WTC11 (cell line): ENCODE data around the gene ATRIP. TPM values are rescaled to one million over a fixed set of nuclear protein-coding genes. Genes with fewer than 3 reads are reported as not detected.
A peak's percentile ranks its signal among the peaks of the same experiment; 100 is the strongest.

ENCODE experiments used
- ATAC-seq: fragments of 200-7000 bp; cut with Tn5 transposase; 2 replicates; pipeline ENCODE4 v1.10.0; 2021; ENCODE audit warnings: mild to moderate bottlenecking, moderate library complexity
- Bru-seq: library from RNA; stranded (reverse); fragments of 400-500 nt; gene quantifications from one replicate; lab custom pipeline; 2021; lab: Mats Ljungman, UMichigan
- CTCF ChIA-PET: fragments of 300-600 bp; sonication (Branson Sonifier 250); formaldehyde crosslinking; loops from one replicate; lab custom pipeline; 2021; ENCODE audit warnings: antibody characterized with exemption; lab: Charles Lee
- POLR2A ChIA-PET: fragments of 350-600 bp; sonication (Branson Sonifier 250); formaldehyde crosslinking; loops from one replicate; lab custom pipeline; 2021; ENCODE audit warnings: antibody characterized with exemption; lab: Charles Lee
- DNase-seq: peaks from one replicate; pipeline ENCODE4 v3.0.0; 2021; ENCODE audit warnings: low spot score
- H3K27ac Mint-ChIP-seq: 2 replicates; pipeline ENCODE4 v1.8.0; 2021; ENCODE audit warnings: mixed read lengths
- H3K27me3 Mint-ChIP-seq: 2 replicates; pipeline ENCODE4 v1.8.0; 2021; ENCODE audit warnings: low read depth, mild to moderate bottlenecking, moderate library complexity, mixed read lengths
- H3K36me3 Mint-ChIP-seq: 2 replicates; pipeline ENCODE4 v1.8.0; 2021; ENCODE audit warnings: mixed read lengths
- H3K4me1 Mint-ChIP-seq: 2 replicates; pipeline ENCODE4 v1.8.0; 2022; ENCODE audit warnings: mixed read lengths
- H3K4me3 Mint-ChIP-seq: 2 replicates; pipeline ENCODE4 v1.8.0; 2021; ENCODE audit warnings: mild to moderate bottlenecking, moderate library complexity, mixed read lengths
- H3K9me3 Mint-ChIP-seq: 2 replicates; pipeline ENCODE4 v1.8.0; 2021; ENCODE audit warnings: mixed read lengths
- ATF1 ChIP-seq: sonication (generic); formaldehyde crosslinking; IDR thresholded peaks from 2 replicates; pipeline ENCODE4 v1.8.1; 2023; ENCODE audit warnings: mild to moderate bottlenecking, moderate library complexity, missing genetic modification reagents
- ATF6 ChIP-seq: sonication (generic); formaldehyde crosslinking; IDR thresholded peaks from 2 replicates; pipeline ENCODE4 v1.8.1; 2023; ENCODE audit warnings: mild to moderate bottlenecking, missing genetic modification reagents
- CREB1 ChIP-seq: sonication (generic); formaldehyde crosslinking; IDR thresholded peaks from 2 replicates; pipeline ENCODE4 v1.8.0; 2023; ENCODE audit warnings: mild to moderate bottlenecking, missing genetic modification reagents
- CREM ChIP-seq: sonication (generic); formaldehyde crosslinking; IDR thresholded peaks from 2 replicates; pipeline ENCODE4 v1.8.1; 2022; ENCODE audit warnings: mild to moderate bottlenecking, missing genetic modification reagents, moderate library complexity
- E2F1 ChIP-seq: sonication (generic); formaldehyde crosslinking; IDR thresholded peaks from 2 replicates; pipeline ENCODE4 v1.8.0; 2022; ENCODE audit warnings: mild to moderate bottlenecking, missing genetic modification reagents
- E2F5 ChIP-seq: sonication (generic); formaldehyde crosslinking; IDR thresholded peaks from 2 replicates; pipeline ENCODE4 v1.8.1; 2022; ENCODE audit warnings: mild to moderate bottlenecking, moderate library complexity, missing genetic modification reagents
- ELF4 ChIP-seq: sonication (generic); formaldehyde crosslinking; IDR thresholded peaks from 2 replicates; pipeline ENCODE4 v1.8.1; 2022; ENCODE audit warnings: low read depth, mild to moderate bottlenecking, moderate library complexity, missing genetic modification reagents
- ETV6 ChIP-seq: sonication (generic); formaldehyde crosslinking; IDR thresholded peaks from 2 replicates; pipeline ENCODE4 v1.8.1; 2022; ENCODE audit warnings: mild to moderate bottlenecking, missing genetic modification reagents
- FOXP1 ChIP-seq: sonication (generic); formaldehyde crosslinking; IDR thresholded peaks from 2 replicates; pipeline ENCODE4 v1.8.0; 2022; ENCODE audit warnings: missing genetic modification reagents, mild to moderate bottlenecking, moderate library complexity, borderline replicate concordance
- GABPB1 ChIP-seq: sonication (generic); formaldehyde crosslinking; IDR thresholded peaks from 2 replicates; pipeline ENCODE4 v1.8.1; 2023; ENCODE audit warnings: mild to moderate bottlenecking, missing genetic modification reagents
- NFE2L1 ChIP-seq: sonication (generic); formaldehyde crosslinking; IDR thresholded peaks from 2 replicates; pipeline ENCODE4 v1.8.1; 2023; ENCODE audit warnings: missing genetic modification reagents
- NR3C1 ChIP-seq: sonication (generic); formaldehyde crosslinking; conservative IDR thresholded peaks from 2 replicates; pipeline ENCODE4 v1.8.1; 2023; ENCODE audit warnings: low read depth, mild to moderate bottlenecking, missing genetic modification reagents
- RELA ChIP-seq: sonication (generic); formaldehyde crosslinking; IDR thresholded peaks from 2 replicates; pipeline ENCODE4 v1.8.1; 2022; ENCODE audit warnings: missing genetic modification reagents, mild to moderate bottlenecking, borderline replicate concordance
- SMAD3 ChIP-seq: sonication (generic); formaldehyde crosslinking; IDR thresholded peaks from 2 replicates; pipeline ENCODE4 v1.8.0; 2022; ENCODE audit warnings: missing genetic modification reagents, mild to moderate bottlenecking, borderline replicate concordance
- SP1 ChIP-seq: sonication (generic); formaldehyde crosslinking; conservative IDR thresholded peaks from 2 replicates; pipeline ENCODE4 v1.8.1; 2022; ENCODE audit warnings: missing genetic modification reagents
- TCF7 ChIP-seq: sonication (generic); formaldehyde crosslinking; IDR thresholded peaks from 2 replicates; pipeline ENCODE4 v1.8.0; 2022; ENCODE audit warnings: mild to moderate bottlenecking, low read depth, missing genetic modification reagents, moderate library complexity
- TEAD1 ChIP-seq: sonication (generic); formaldehyde crosslinking; IDR thresholded peaks from 2 replicates; pipeline ENCODE4 v1.8.0; 2022; ENCODE audit warnings: mild to moderate bottlenecking, missing genetic modification reagents
- TEAD4 ChIP-seq: sonication (generic); formaldehyde crosslinking; IDR thresholded peaks from 2 replicates; pipeline ENCODE4 v1.8.0; 2022; ENCODE audit warnings: mild to moderate bottlenecking, missing genetic modification reagents
- TP53 ChIP-seq: sonication (generic); formaldehyde crosslinking; IDR thresholded peaks from 2 replicates; pipeline ENCODE4 v1.8.1; 2023; ENCODE audit warnings: mild to moderate bottlenecking, missing genetic modification reagents
- USF2 ChIP-seq: sonication (generic); formaldehyde crosslinking; IDR thresholded peaks from 2 replicates; pipeline ENCODE4 v1.8.1; 2023; ENCODE audit warnings: mild to moderate bottlenecking, missing genetic modification reagents, moderate library complexity
- ZBTB43 ChIP-seq: sonication (generic); formaldehyde crosslinking; IDR thresholded peaks from 2 replicates; pipeline ENCODE4 v1.8.1; 2023; ENCODE audit warnings: mild to moderate bottlenecking, missing genetic modification reagents
- ZNF138 ChIP-seq: sonication (generic); formaldehyde crosslinking; conservative IDR thresholded peaks from 2 replicates; pipeline ENCODE4 v1.8.1; 2022; ENCODE audit warnings: mild to moderate bottlenecking, moderate library complexity, missing genetic modification reagents
- ZNF416 ChIP-seq: fragments of 250-450 bp; sonication (Bioruptor Pico); IDR thresholded peaks from 2 replicates; pipeline ENCODE4 v1.9.0; 2021; ENCODE audit warnings: mild to moderate bottlenecking, inconsistent platforms
- ZNF512 ChIP-seq: sonication (generic); formaldehyde crosslinking; IDR thresholded peaks from 2 replicates; pipeline ENCODE4 v1.8.1; 2022; ENCODE audit warnings: missing genetic modification reagents, borderline replicate concordance
- long read RNA-seq, 3 experiments: library from RNA in 1 of 3; library from capped mRNA in 1 of 3; library from polyadenylated mRNA in 1 of 3; unstranded in 2 of 3; stranded (forward) in 1 of 3; transcript quantifications; one replicate each; pipeline ENCODE4 v2.0.0, GENCODE V29; 2021
- total RNA-seq: library from RNA; stranded (reverse); gene quantifications from 3 replicates; pipeline ENCODE4 v1.2.3, GENCODE V29; 2021

Gene ATRIP
- 15.5 to 18.2 TPM (median 15.6 TPM) in 3 replicates for total RNA-seq
- Bru-seq, nascent RNA = percentile 72 among the genes with signal in this experiment
- long read RNA-seq, experiment 1, full-length matches to known transcripts = 53 of 83 reads
- long read RNA-seq, experiment 1, partial matches to known transcripts = 14 of 83 reads
- long read RNA-seq, experiment 1, other reads (novel, unspliced or antisense) = 16 of 83 reads
- long read RNA-seq, experiment 2, full-length matches to known transcripts = 9 of 22 reads
- long read RNA-seq, experiment 2, partial matches to known transcripts = 7 of 22 reads
- long read RNA-seq, experiment 2, other reads (novel, unspliced or antisense) = 6 of 22 reads
- long read RNA-seq, experiment 3 = 0 reads

GRCh38 chr3:48446425-48447193, at the start of gene ATRIP:
Gene ATRIP, plus strand, starts transcription at chr3:48446737. Its CDS starts 109 bp downstream, at chr3:48446846.
- ChIA-PET CTCF (interaction anchor here (0.8 to 4.5 kb wide), 11 partner anchors 11 to 189 kb away, joined by 3 to 121 read pairs (median 9); partner anchors contain the start of genes PFKFB4 and SLC26A6), POLR2A (interaction anchor here (0.6 to 1.8 kb wide), 15 partner anchors 11 to 263 kb away, joined by 3 to 11 read pairs (median 6); partner anchors contain the start of genes CDC25A and SHISA5)
- Mint-ChIP-seq H3K36me3 (peaks cover 28% of the 10 kb centered on the region), H3K9me3 (no peaks in the 10 kb centered on the region), H3K4me3 (peak within 1 kb of the TSS; percentile 94), H3K27ac (peak within 1 kb of the TSS; percentile 89), H3K4me1 (peaks cover 26% of the 10 kb centered on the region), H3K27me3 (no peaks in the 10 kb centered on the region)
- DNase-seq (peak; percentile 93), ATAC-seq (peak; percentile 92)
- TF ChIP-seq TEAD4 (CRISPR knock-in tag) (no peak), USF2 (CRISPR knock-in tag) (peak; percentile 56; the same call in 1 of the 2 replicates), SMAD3 (no peak; the same call in 1 of the 2 replicates), E2F5 (CRISPR knock-in tag) (peak; percentile 94), CREB1 (CRISPR knock-in tag) (peak; percentile 83), CREM (CRISPR knock-in tag) (peak; percentile 98), TP53 (CRISPR knock-in tag) (0 out of 2 replicates have a peak, but pooled peaks have one; percentile 75), ZNF512 (CRISPR knock-in tag) (no peak), ETV6 (CRISPR knock-in tag) (peak; percentile 84; the same call in 1 of the 2 replicates), GABPB1 (CRISPR knock-in tag) (0 out of 2 replicates have a peak, but pooled peaks have one; percentile 70), RELA (CRISPR knock-in tag) (peak; percentile 84; the same call in 1 of the 2 replicates), TEAD1 (peak; percentile 89), E2F1 (no peak), ZNF416 (CRISPR knock-in tag) (no peak), SP1 (CRISPR knock-in tag) (peak; percentile 98), TCF7 (CRISPR knock-in tag) (0 out of 2 replicates have a peak, but pooled peaks have one; percentile 23), ATF6 (CRISPR knock-in tag) (no peak), ZNF138 (CRISPR knock-in tag) (no peak), FOXP1 (CRISPR knock-in tag) (peak; percentile 81; the same call in 1 of the 2 replicates), ZBTB43 (CRISPR knock-in tag) (peak; percentile 73; the same call in 1 of the 2 replicates), ELF4 (CRISPR knock-in tag) (no peak), NR3C1 (CRISPR knock-in tag) (no peak), NFE2L1 (peak; percentile 33; the same call in 1 of the 2 replicates), ATF1 (CRISPR knock-in tag) (0 out of 2 replicates have a peak, but pooled peaks have one; percentile 82)
